Stimulated activated naive CD8-positive, alpha-beta T cell treated with anti-CD3 and anti-CD28 coated beads, Interleukin-15, Interleukin-2, amounts not matched to agents 100 U/mL and 50 U/mL, for 24 hours (primary cell): Measurements from ENCODE around the gene ARCN1.

Source experiments
- ATAC-seq: fragments of 150-1000 bp; cut with Tn5 transposase; one replicate; pipeline ENCODE4 v1.10.0; 2021
- DNase-seq: peaks from one replicate; pipeline ENCODE4 v3.0.0; 2021

ARCN1 gene

GRCh38 chr11:118639899-118640298, 67.7 kb downstream of the ARCN1 start:
- ATAC-seq (no peak), DNase-seq (no peak)

- DNase-seq (no peak), ATAC-seq (no peak)
Measured at GRCh38 chr11:118640332-118641154, 68.3 kb downstream of the ARCN1 start.

GRCh38 chr11:118641397-118642019, 69.3 kb downstream of the ARCN1 start:
- ATAC-seq (no peak), DNase-seq (no peak)

GRCh38 chr11:118643142-118643994, 71.2 kb downstream of the ARCN1 start:
- DNase-seq (no peak), ATAC-seq (no peak)

- ATAC-seq: no peak
- DNase-seq: no peak
Measured at GRCh38 chr11:118643995-118644345, 71.8 kb downstream of the ARCN1 start.

GRCh38 chr11:118644496-118644895, 72.3 kb downstream of the ARCN1 start:
- no peak for DNase-seq
- ATAC-seq: no peak

- no peak for ATAC-seq
- no peak for DNase-seq
Measured at GRCh38 chr11:118645066-118645715, 73.0 kb downstream of the ARCN1 start.

- DNase-seq (no peak), ATAC-seq (no peak)
Measured at GRCh38 chr11:118646393-118646792, 74.2 kb downstream of the ARCN1 start.

- ATAC-seq: no peak
- DNase-seq: no peak
Measured at GRCh38 chr11:118648291-118648690, 76.1 kb downstream of the ARCN1 start.

- DNase-seq (no peak), ATAC-seq (no peak)
Measured at GRCh38 chr11:118649941-118650340, 77.7 kb downstream of the ARCN1 start.

- DNase-seq: no peak
- ATAC-seq: no peak
Measured at GRCh38 chr11:118650366-118650765, 78.2 kb downstream of the ARCN1 start.

GRCh38 chr11:118651820-118652219, 79.6 kb downstream of the ARCN1 start:
- ATAC-seq: no peak
- no peak for DNase-seq
